Measurements from ENCODE around the gene TPR.

Gene TPR

GRCh38 chr1:186283374-186283773 lies 91.7 kb downstream of the TPR start:
- DNase-seq, result no peak

- DNase-seq, result no peak
Measured at GRCh38 chr1:186282466-186282865, 92.6 kb downstream of the TPR start.

- DNase-seq, result no peak
Measured at GRCh38 chr1:186275822-186276221, 99.2 kb downstream of the TPR start.

- peak; percentile 62 for DNase-seq
Measured at GRCh38 chr1:186272486-186272885, 102.6 kb downstream of the TPR start.

GRCh38 chr1:186271032-186271431 lies 104.0 kb downstream of the TPR start:
- no peak for DNase-seq

Measured in OCI-M1 (cell line).